Ureter (tissue), 1 donor: ENCODE measurements around the gene ANGPTL2. TPM values are rescaled to one million over a fixed set of nuclear protein-coding genes. Genes with fewer than 3 reads are reported as not detected.

Source experiments
- DNase-seq: peaks from one replicate; pipeline ENCODE4 v3.0.0-alpha.2; 2020; ENCODE audit warnings: low spot score
- total RNA-seq: library from RNA; stranded (reverse); gene quantifications from one replicate; pipeline ENCODE4 v1.2.4, GENCODE V29; 2023
- donor health status: DM: yes; HTN: yes; CAD: no.

The ANGPTL2 gene
- total RNA-seq, 1 donor from 2014 or later: 22.2 TPM

GRCh38 chr9:127136880-127137639 is 14.6 kb upstream of the ANGPTL2 start:
- DNase-seq: peak; percentile 38

GRCh38 chr9:127136081-127136879 is 13.8 kb upstream of the ANGPTL2 start:
- DNase-seq: peak; percentile 35

GRCh38 chr9:127135056-127135745 is 12.8 kb upstream of the ANGPTL2 start:
- peak; percentile 38 for DNase-seq

GRCh38 chr9:127133739-127134167 is 11.3 kb upstream of the ANGPTL2 start:
- DNase-seq: peak; percentile 60

GRCh38 chr9:127132921-127133647 is 10.6 kb upstream of the ANGPTL2 start:
- peak; percentile 41 for DNase-seq

GRCh38 chr9:127132375-127132774 is 9.9 kb upstream of the ANGPTL2 start:
- DNase-seq: no peak

GRCh38 chr9:127131871-127132270 is 9.4 kb upstream of the ANGPTL2 start:
- DNase-seq: no peak

GRCh38 chr9:127130661-127131538 is 8.5 kb upstream of the ANGPTL2 start:
- DNase-seq: no peak

GRCh38 chr9:127130235-127130634 is 7.8 kb upstream of the ANGPTL2 start:
- DNase-seq: no peak

GRCh38 chr9:127129718-127130085 is 7.3 kb upstream of the ANGPTL2 start:
- no peak for DNase-seq

- no peak for DNase-seq
Measured at GRCh38 chr9:127129073-127129717, 6.8 kb upstream of the ANGPTL2 start.

- DNase-seq: no peak
Measured at GRCh38 chr9:127128341-127129072, 6.1 kb upstream of the ANGPTL2 start.

GRCh38 chr9:127126971-127127370 is 4.5 kb upstream of the ANGPTL2 start:
- DNase-seq: no peak

GRCh38 chr9:127124792-127125191 is 2.4 kb upstream of the ANGPTL2 start:
- DNase-seq: no peak

GRCh38 chr9:127124111-127124531 is 1.7 kb upstream of the ANGPTL2 start:
- no peak for DNase-seq

- DNase-seq: no peak
Measured at GRCh38 chr9:127123064-127123890, 842 bp upstream of the ANGPTL2 start.

GRCh38 chr9:127121628-127122175 is 733 bp downstream of the ANGPTL2 start:
- DNase-seq: no peak

- DNase-seq: no peak
Measured at GRCh38 chr9:127119320-127119709, 3.1 kb downstream of the ANGPTL2 start.
